Measurements from ENCODE around the gene ALDH1A3.

DNA sequence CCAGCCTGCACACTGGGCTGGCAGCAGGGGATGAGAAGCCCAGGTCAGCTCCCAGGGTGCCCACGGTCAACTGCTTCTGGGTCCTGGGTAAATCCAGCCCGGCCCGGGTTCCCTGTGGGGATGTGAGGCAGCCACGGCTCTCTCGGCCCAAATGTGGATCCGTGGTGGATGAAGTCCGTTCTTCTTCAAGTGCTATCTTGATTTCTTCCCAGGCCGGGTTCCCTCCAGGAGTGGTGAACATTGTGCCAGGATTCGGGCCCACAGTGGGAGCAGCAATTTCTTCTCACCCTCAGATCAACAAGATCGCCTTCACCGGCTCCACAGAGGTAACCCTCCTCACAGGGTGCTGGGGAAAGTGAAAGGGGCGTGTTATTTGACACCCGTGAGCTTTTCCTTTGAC, 16.1 kb downstream of the ALDH1A3 start:
- TF ChIP-seq POLR2AphosphoS5 (IDR thresholded peaks at IDR 0.05; ENCODE audit: borderline replicate concordance, low read depth, low read length) = no peak
- no peak for TF ChIP-seq EZH2 (IDR thresholded peaks at IDR 0.05)
- TF ChIP-seq FOXP2 (optimal IDR thresholded peaks at IDR 0.05; ENCODE audit: control extremely low read depth, extremely low read length, insufficient read depth) = no peak
